Lower leg skin (tissue), 4 donors: ENCODE results near the gene TBC1D3B. TPM values are rescaled to one million over a fixed set of nuclear protein-coding genes. Genes with fewer than 3 reads are reported as not detected.

Experiments
- DNase-seq, 2 donors: peaks; one replicate each; pipeline ENCODE4 v3.0.0-alpha.2; 2019; ENCODE audit warnings: low spot score in 2 of 2
- H3K4me3 ChIP-seq: fragments of 200-600 bp; sonication (generic); 2 replicates; pipeline ENCODE4 v1.5.1; 2017; ENCODE audit warnings: mild to moderate bottlenecking, low read depth; ENCODE audit not compliant: poor library complexity, severe bottlenecking
- CTCF ChIP-seq, 3 donors: fragments of 450-650 bp; IDR thresholded peaks; one replicate each; pipeline ENCODE4 v1.5.1; 2016; ENCODE audit warnings: antibody characterized with exemption in 3 of 3, mild to moderate bottlenecking in 3 of 3, moderate library complexity in 2 of 3
- POLR2A ChIP-seq, 2 donors: fragments of 450-650 bp; IDR thresholded peaks; one replicate each; pipeline ENCODE4 v1.6.1; 2016 to 2017; ENCODE audit warnings: antibody characterized with exemption in 2 of 2, mild to moderate bottlenecking in 1 of 2, moderate library complexity in 1 of 2
- WGBS, 2 donors: methylation state at CpG; one replicate each; pipeline ENCODE4 v1.1.5; 2018; 5-methylcytosine and 5-hydroxymethylcytosine counted together
- intact Hi-C: fragments of 100-400 bp; cut with DNase I; formaldehyde crosslinking; loops from one replicate; pipeline ENCODE4 v1.15.0; 2023; ENCODE audit warnings: low total_unique reads
- total RNA-seq, 4 donors: library from RNA; depleted of rRNA; stranded (reverse); fragments of >200 nt; gene quantifications; one replicate each; pipeline ENCODE4 v1.1.0, GENCODE V29; 2016

The TBC1D3B gene
- total RNA-seq, 4 donors from 2014 or later: 0.76 to 9.4 (median 5.8) TPM

GRCh38 chr17:36149296-36149820 lies 27.1 kb downstream of the TBC1D3B start:
- 51 to 60% methylated on average over 11 of the region's 11 CpGs for WGBS, 2 donors
- intact Hi-C loops: no loop called here
- no peak for TF ChIP-seq CTCF (IDR thresholded peaks at IDR 0.05)
- TF ChIP-seq POLR2A (IDR thresholded peaks at IDR 0.05): no peak

GRCh38 chr17:36148559-36149295 lies 27.7 kb downstream of the TBC1D3B start:
- TF ChIP-seq CTCF (IDR thresholded peaks at IDR 0.05) (peak in 1 of 3 donors; percentile 62), POLR2A (IDR thresholded peaks at IDR 0.05) (no peak)
- no peak overlapping the region for H3K4me3 ChIP-seq
- 26 to 29% methylated on average over 6 of the region's 6 CpGs for WGBS, 2 donors
- intact Hi-C loops: no loop called here
- DNase-seq: peak; percentile 78 to 93

More at GRCh38 chr17:36149296-36149820, 27.1 kb downstream of the TBC1D3B start:
- peak in 1 of 2 donors; percentile 58 for DNase-seq
- H3K4me3 ChIP-seq: no peak overlapping the region

- 65 to 66% methylated on average over 3 of the region's 3 CpGs for WGBS, 2 donors
- TF ChIP-seq CTCF (IDR thresholded peaks at IDR 0.05) (no peak), POLR2A (IDR thresholded peaks at IDR 0.05) (no peak)
- intact Hi-C loops: no loop called here
Measured at GRCh38 chr17:36147601-36148000, 28.8 kb downstream of the TBC1D3B start.

GRCh38 chr17:36144981-36145729 lies 31.3 kb downstream of the TBC1D3B start:
- WGBS, 2 donors: 52 to 58% methylated on average over 5 of the region's 5 CpGs
- no peak overlapping the region for H3K4me3 ChIP-seq
- intact Hi-C loops: no loop called here
- TF ChIP-seq CTCF (IDR thresholded peaks at IDR 0.05) (no peak), POLR2A (IDR thresholded peaks at IDR 0.05) (no peak)
- DNase-seq: no peak

More at GRCh38 chr17:36147601-36148000, 28.8 kb downstream of the TBC1D3B start:
- DNase-seq: peak in 1 of 2 donors; percentile 21
- H3K4me3 ChIP-seq: no peak overlapping the region

- WGBS, 2 donors: 90 to 94% methylated on average over 2 of the region's 2 CpGs
- TF ChIP-seq POLR2A (IDR thresholded peaks at IDR 0.05): no peak
- TF ChIP-seq CTCF (IDR thresholded peaks at IDR 0.05): no peak
- intact Hi-C loops: no loop called here
- DNase-seq: peak in 1 of 2 donors; percentile 12
- no peak overlapping the region for H3K4me3 ChIP-seq
Measured at GRCh38 chr17:36144014-36144413, 32.4 kb downstream of the TBC1D3B start.
